ENCODE results near the gene RAB7B.

DNA sequence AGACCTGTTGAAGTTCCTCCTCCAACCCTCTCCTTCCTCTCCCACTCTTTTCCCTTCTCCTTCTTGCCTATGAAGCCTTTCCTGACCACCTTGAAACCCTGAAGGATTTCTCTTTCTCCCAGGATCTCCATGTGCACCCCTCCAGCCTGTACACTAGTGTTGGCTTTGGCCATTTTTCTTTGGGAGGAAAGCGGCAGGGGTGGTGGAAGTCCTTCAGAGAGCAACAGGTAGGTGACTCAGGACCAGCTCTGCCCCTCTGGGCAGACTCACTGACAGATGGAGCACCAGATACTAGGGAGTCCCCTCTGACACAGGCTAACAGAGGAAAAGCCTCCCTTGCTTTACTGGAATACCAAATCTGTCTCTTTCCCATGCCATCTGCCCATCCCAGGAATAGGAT, 64.5 kb downstream of the RAB7B start:
- TF ChIP-seq, protein P1, sequence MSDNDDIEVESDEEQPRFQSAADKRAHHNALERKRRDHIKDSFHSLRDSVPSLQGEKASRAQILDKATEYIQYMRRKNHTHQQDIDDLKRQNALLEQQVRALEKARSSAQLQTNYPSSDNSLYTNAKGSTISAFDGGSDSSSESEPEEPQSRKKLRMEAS (IDR thresholded peaks at IDR 0.05), result no peak
- TF ChIP-seq ZBTB1 (CRISPR knock-in tag; IDR thresholded peaks at IDR 0.05; ENCODE audit: borderline replicate concordance) (no peak), TCF7 (IDR thresholded peaks at IDR 0.05; ENCODE audit: low read depth) (no peak), TOPORS (CRISPR knock-in tag; IDR thresholded peaks at IDR 0.05) (no peak), ZNF20 (CRISPR knock-in tag; IDR thresholded peaks at IDR 0.05) (no peak)
